Endothelial cell of umbilical vein (primary cell): ENCODE data around the gene SLC5A3. TPM values are rescaled to one million over a fixed set of nuclear protein-coding genes. Genes with fewer than 3 reads are reported as not detected.

Source experiments
- BruUV-seq: library from RNA; stranded (reverse); fragments of 400-500 nt; replicated peaks from 2 replicates; lab custom pipeline; 2021; lab: Mats Ljungman, UMichigan
- CTCF ChIA-PET: fragments of 300-600, 350-600 bp; sonication (Branson Sonifier 250); formaldehyde crosslinking; loops from one replicate; lab custom pipeline; 2021; ENCODE audit warnings: antibody characterized with exemption, inconsistent platforms; lab: Charles Lee
- POLR2A ChIA-PET: fragments of 300-600, 350-600 bp; sonication (Branson Sonifier 250); formaldehyde crosslinking; loops from one replicate; lab custom pipeline; 2021; ENCODE audit warnings: antibody characterized with exemption, inconsistent platforms; lab: Charles Lee
- DNase-seq: peaks from one replicate; pipeline ENCODE4 v3.0.0-alpha.2; 2011; ENCODE audit warnings: low read depth, low spot score
- FAIRE-seq: peaks from 2 replicates; lab custom pipeline; 2011; peaks lifted over from hg19 to GRCh38; lab: Jason Lieb, UNC
- H2AFZ ChIP-seq: 2 replicates; pipeline ENCODE4 v1.6.0; 2012; ENCODE audit warnings: low read depth, low read length, control low read depth, inconsistent platforms
- H3K27ac ChIP-seq: 2 replicates; pipeline ENCODE4 v1.5.1; 2011; ENCODE audit warnings: low read depth, mild to moderate bottlenecking, control low read depth, low read length, moderate library complexity; ENCODE audit not compliant: insufficient read depth
- H3K27me3 ChIP-seq, 2 experiments: 2 replicates each; pipeline versions ENCODE4 v1.6.0 to v1.6.1; 2011; ENCODE audit warnings: low read length in 2 of 2, mixed read lengths in 1 of 2; ENCODE audit not compliant: control insufficient read depth in 2 of 2, insufficient read depth in 2 of 2
- H3K36me3 ChIP-seq, 2 experiments: 2 replicates in 1 of 2; 3 replicates in 1 of 2; pipeline ENCODE4 v1.5.1; 2011; ENCODE audit warnings: low read length in 2 of 2, mild to moderate bottlenecking in 1 of 2, moderate library complexity in 1 of 2; ENCODE audit not compliant: control insufficient read depth in 2 of 2, insufficient read depth in 2 of 2; ENCODE audit errors: extremely low read depth in 1 of 2
- H3K4me1 ChIP-seq: 3 replicates; pipeline ENCODE4 v1.5.1; 2011; ENCODE audit warnings: mild to moderate bottlenecking, low read length; ENCODE audit not compliant: control insufficient read depth, insufficient read depth; ENCODE audit errors: extremely low read depth
- H3K4me2 ChIP-seq: 2 replicates; pipeline ENCODE4 v1.6.1; 2011; ENCODE audit warnings: low read length, control low read depth, mixed read lengths; ENCODE audit not compliant: insufficient read depth
- H3K4me3 ChIP-seq, 3 experiments: fragments of 200-600 bp in 1 of 3; sonication (generic), shearing (Covaris generic) in 1 of 3; replicated peaks in 1 of 3; 2 replicates each; pipeline ENCODE4 v1.5.1; 2011 to 2016; ENCODE audit warnings: control low read depth in 3 of 3, low read length in 3 of 3, mild to moderate bottlenecking in 2 of 3, inconsistent platforms in 1 of 3, low read depth in 1 of 3, moderate library complexity in 1 of 3; ENCODE audit not compliant: insufficient read depth in 1 of 3
- H3K79me2 ChIP-seq: 2 replicates; pipeline ENCODE4 v1.6.0; 2012; ENCODE audit warnings: low read length, inconsistent platforms; ENCODE audit not compliant: control insufficient read depth, insufficient read depth
- H3K9ac ChIP-seq: replicated peaks from 2 replicates; pipeline ENCODE3; 2011; ENCODE audit warnings: low read length, control low read depth; ENCODE audit not compliant: insufficient read depth; ENCODE audit errors: extremely low read depth
- H3K9me1 ChIP-seq: replicated peaks from 3 replicates; pipeline ENCODE4 v1.6.0; 2011; ENCODE audit warnings: mild to moderate bottlenecking, low read length; ENCODE audit not compliant: control insufficient read depth, insufficient read depth; ENCODE audit errors: extremely low read depth
- H3K9me3 ChIP-seq: replicated peaks from 2 replicates; pipeline ENCODE4 v1.5.1; 2012; ENCODE audit warnings: low read length, inconsistent platforms; ENCODE audit not compliant: control insufficient read depth, insufficient read depth
- H4K20me1 ChIP-seq: replicated peaks from 2 replicates; pipeline ENCODE3; 2011; ENCODE audit warnings: mild to moderate bottlenecking, low read length; ENCODE audit not compliant: control insufficient read depth, insufficient read depth; ENCODE audit errors: extremely low read depth
- CTCF ChIP-seq, 2 donors: IDR thresholded peaks; 1 replicate in 1 of 2; 2 replicates in 1 of 2; pipeline ENCODE4 v1.5.1; 2011; ENCODE audit warnings: low read length in 2 of 2, mild to moderate bottlenecking in 2 of 2, moderate library complexity in 2 of 2, control low read depth in 1 of 2, inconsistent platforms in 1 of 2, low read depth in 1 of 2; ENCODE audit not compliant: insufficient read depth in 1 of 2; ENCODE audit errors: extremely low read depth in 1 of 2
- EZH2 ChIP-seq: IDR thresholded peaks from 2 replicates; pipeline ENCODE4 v1.6.1; 2012; ENCODE audit warnings: borderline replicate concordance, low read depth, mild to moderate bottlenecking, moderate library complexity, low read length, inconsistent platforms; ENCODE audit not compliant: severe bottlenecking
- FOS ChIP-seq: IDR thresholded peaks from 2 replicates; pipeline ENCODE4 v1.6.1; 2011; ENCODE audit warnings: mild to moderate bottlenecking, low read length, moderate library complexity, borderline replicate concordance; ENCODE audit not compliant: insufficient read depth
- GATA2 ChIP-seq: IDR thresholded peaks from 2 replicates; pipeline ENCODE4 v1.7.0; 2011; ENCODE audit warnings: low read depth, mild to moderate bottlenecking, moderate library complexity, mixed read lengths, low read length; ENCODE audit not compliant: insufficient read length, insufficient read depth
- JUN ChIP-seq: IDR thresholded peaks from 2 replicates; pipeline ENCODE4 v1.6.1; 2011; ENCODE audit warnings: borderline replicate concordance, low read depth; ENCODE audit not compliant: insufficient read length, insufficient read depth
- MYC ChIP-seq: IDR thresholded peaks from one replicate; pipeline ENCODE4 v1.6.1; 2011; ENCODE audit warnings: mild to moderate bottlenecking, low read depth, low read length
- POLR2A ChIP-seq: IDR thresholded peaks from 2 replicates; pipeline ENCODE4 v1.6.1; 2012; ENCODE audit warnings: low read depth, mild to moderate bottlenecking, control low read depth, low read length
- POLR2AphosphoS5 ChIP-seq: IDR thresholded peaks from 2 replicates; pipeline ENCODE4 v1.6.1; 2012; ENCODE audit warnings: low read depth, mild to moderate bottlenecking, control low read depth, low read length, moderate library complexity; ENCODE audit not compliant: insufficient read depth
- dilution Hi-C: fragments of 300-500 bp; cut with MboI; formaldehyde crosslinking; loops from one replicate; pipeline ENCODE4 v1.15.0; 2019; ENCODE audit warnings: low sequenced_read_pairs; ENCODE audit not compliant: extremely low pct_ligation_motif_present
- intact Hi-C: fragments of 100-400 bp; cut with micrococcal nuclease; formaldehyde crosslinking; loops from one replicate; pipeline ENCODE4 v1.10.0; 2022
- polyA plus RNA-seq, 4 experiments: library from polyadenylated mRNA; depleted of rRNA in 3 of 4; stranded (reverse) in 3 of 4; unstranded in 1 of 4; fragments of >200 nt; gene quantifications; 2 replicates each; pipeline versions ENCODE4 v1.2.1 to v1.2.3, GENCODE V29; 2011 to 2012; ENCODE audit warnings: missing spikeins in 1 of 4
- total RNA-seq: library from RNA; stranded (reverse); gene quantifications from 2 replicates; pipeline ENCODE4 v1.2.3, GENCODE V29; 2021
- TF ChIP-seq, protein P1 (sequence below): IDR thresholded peaks from 2 replicates; pipeline ENCODE4 v1.6.1; 2011; ENCODE audit not compliant: insufficient read depth, insufficient read length

The SLC5A3 gene
- total and polyA plus RNA-seq, 2 donors (not counting 3 experiments of a cell fraction or from before 2014, with no cell fraction given), result 1.6 to 8.0 TPM

- Histone ChIP-seq H3K4me3 (no peak overlapping the region), H4K20me1 (no peaks in the 10 kb centered on the region), H3K27me3 (no peaks in the 10 kb centered on the region), H3K36me3 (no peaks in the 10 kb centered on the region), H3K27ac (no peak overlapping the region), H3K79me2 (peaks cover 16% of the 10 kb centered on the region), H2AFZ (no peak overlapping the region), H3K9me1 (no peaks in the 10 kb centered on the region), H3K4me2 (no peak overlapping the region), H3K9ac (no peak overlapping the region), H3K9me3 (no peaks in the 10 kb centered on the region), H3K4me1 (peaks cover 10% of the 10 kb centered on the region)
- FAIRE-seq (no peak), DNase-seq (no peak)
- no peak for TF ChIP-seq POLR2A
- TF ChIP-seq FOS, result no peak
- TF ChIP-seq MYC, result no peak
- TF ChIP-seq JUN, result no peak
- TF ChIP-seq EZH2, result no peak
- no peak for TF ChIP-seq POLR2AphosphoS5
- no peak for TF ChIP-seq CTCF (IDR thresholded peaks at IDR 0.05; ENCODE audit: extremely low read depth in 1 of 2, insufficient read depth in 1 of 2, low read depth in 1 of 2, low read length in 2 of 2)
- TF ChIP-seq, protein P1, sequence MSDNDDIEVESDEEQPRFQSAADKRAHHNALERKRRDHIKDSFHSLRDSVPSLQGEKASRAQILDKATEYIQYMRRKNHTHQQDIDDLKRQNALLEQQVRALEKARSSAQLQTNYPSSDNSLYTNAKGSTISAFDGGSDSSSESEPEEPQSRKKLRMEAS, result no peak
- no peak for TF ChIP-seq GATA2
- dilution Hi-C loops (no loop called here), intact Hi-C loops (no loop called here)
- CTCF ChIA-PET, result interaction anchor here (1.8 to 2.0 kb wide), 2 partner anchors 15 to 153 kb away, joined by 6 read pairs; no protein-coding TSS in a partner anchor
- POLR2A ChIA-PET, result no interaction called here
- BruUV-seq, result no TSS peak
Measured at GRCh38 chr21:34076835-34077234, 3.5 kb downstream of the SLC5A3 start.
